ENCODE measurements around the gene FFAR3. TPM values are rescaled to one million over a fixed set of nuclear protein-coding genes. Genes with fewer than 3 reads are reported as not detected.

Gene FFAR3
- total and polyA plus RNA-seq, 9 of the 15 experiments (the other 6 are each of a cell fraction or from before 2014, with no cell fraction given) = not detected

DNA sequence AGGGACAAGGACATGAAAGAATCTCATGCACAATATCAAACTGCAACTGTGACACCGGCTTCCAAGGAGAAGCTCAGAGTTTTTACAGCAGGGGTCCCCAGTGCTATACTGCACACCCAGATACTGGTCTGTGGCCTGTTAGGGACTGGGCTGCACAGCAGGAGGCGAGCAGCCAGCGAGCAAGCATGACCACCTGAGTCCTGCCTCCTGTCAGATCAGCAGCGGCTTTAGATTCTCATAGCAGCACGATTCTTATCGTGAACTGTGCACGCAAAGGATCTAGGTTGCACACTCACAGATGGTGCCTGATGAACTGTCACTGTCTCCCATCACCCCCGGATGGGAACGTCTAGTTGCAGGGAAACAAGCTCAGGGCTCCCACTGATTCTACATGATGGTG, 42.4 kb upstream of the FFAR3 start (continued):
- no peak for TF ChIP-seq BDP1 (IDR thresholded peaks at IDR 0.05; ENCODE audit: insufficient read depth, insufficient read length)
- no peak for TF ChIP-seq HNRNPUL1 (IDR thresholded peaks at IDR 0.05; ENCODE audit: low read length)
- peak; percentile 52; the same call in 1 of the 2 replicates for TF ChIP-seq CREM (IDR thresholded peaks at IDR 0.05; ENCODE audit: low read depth)
- TF ChIP-seq ATF1 (CRISPR knock-in tag; IDR thresholded peaks at IDR 0.05) = no peak
- TF ChIP-seq ATF1 (tag; IDR thresholded peaks at IDR 0.05) = 0 out of 2 replicates have a peak, but pooled peaks have one; percentile 20
- peak; percentile 32; the same call in 1 of the 2 replicates for TF ChIP-seq TAL1 (IDR thresholded peaks at IDR 0.05)
- 0 out of 2 replicates have a peak, but pooled peaks have one; percentile 38 for TF ChIP-seq ZEB2 (IDR thresholded peaks at IDR 0.05)
- no peak for TF ChIP-seq NCOR1 (IDR thresholded peaks at IDR 0.05)
- no peak for TF ChIP-seq NFRKB (IDR thresholded peaks at IDR 0.05; ENCODE audit: low read depth)
- TF ChIP-seq ZNF311 (CRISPR knock-in tag; IDR thresholded peaks at IDR 0.05) = no peak
- TF ChIP-seq, protein P1, sequence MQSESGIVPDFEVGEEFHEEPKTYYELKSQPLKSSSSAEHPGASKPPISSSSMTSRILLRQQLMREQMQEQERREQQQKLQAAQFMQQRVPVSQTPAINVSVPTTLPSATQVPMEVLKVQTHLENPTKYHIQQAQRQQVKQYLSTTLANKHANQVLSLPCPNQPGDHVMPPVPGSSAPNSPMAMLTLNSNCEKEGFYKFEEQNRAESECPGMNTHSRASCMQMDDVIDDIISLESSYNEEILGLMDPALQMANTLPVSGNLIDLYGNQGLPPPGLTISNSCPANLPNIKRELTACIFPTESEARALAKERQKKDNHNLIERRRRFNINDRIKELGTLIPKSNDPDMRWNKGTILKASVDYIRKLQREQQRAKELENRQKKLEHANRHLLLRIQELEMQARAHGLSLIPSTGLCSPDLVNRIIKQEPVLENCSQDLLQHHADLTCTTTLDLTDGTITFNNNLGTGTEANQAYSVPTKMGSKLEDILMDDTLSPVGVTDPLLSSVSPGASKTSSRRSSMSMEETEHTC (IDR thresholded peaks at IDR 0.05) = no peak
- TF ChIP-seq, protein P2, sequence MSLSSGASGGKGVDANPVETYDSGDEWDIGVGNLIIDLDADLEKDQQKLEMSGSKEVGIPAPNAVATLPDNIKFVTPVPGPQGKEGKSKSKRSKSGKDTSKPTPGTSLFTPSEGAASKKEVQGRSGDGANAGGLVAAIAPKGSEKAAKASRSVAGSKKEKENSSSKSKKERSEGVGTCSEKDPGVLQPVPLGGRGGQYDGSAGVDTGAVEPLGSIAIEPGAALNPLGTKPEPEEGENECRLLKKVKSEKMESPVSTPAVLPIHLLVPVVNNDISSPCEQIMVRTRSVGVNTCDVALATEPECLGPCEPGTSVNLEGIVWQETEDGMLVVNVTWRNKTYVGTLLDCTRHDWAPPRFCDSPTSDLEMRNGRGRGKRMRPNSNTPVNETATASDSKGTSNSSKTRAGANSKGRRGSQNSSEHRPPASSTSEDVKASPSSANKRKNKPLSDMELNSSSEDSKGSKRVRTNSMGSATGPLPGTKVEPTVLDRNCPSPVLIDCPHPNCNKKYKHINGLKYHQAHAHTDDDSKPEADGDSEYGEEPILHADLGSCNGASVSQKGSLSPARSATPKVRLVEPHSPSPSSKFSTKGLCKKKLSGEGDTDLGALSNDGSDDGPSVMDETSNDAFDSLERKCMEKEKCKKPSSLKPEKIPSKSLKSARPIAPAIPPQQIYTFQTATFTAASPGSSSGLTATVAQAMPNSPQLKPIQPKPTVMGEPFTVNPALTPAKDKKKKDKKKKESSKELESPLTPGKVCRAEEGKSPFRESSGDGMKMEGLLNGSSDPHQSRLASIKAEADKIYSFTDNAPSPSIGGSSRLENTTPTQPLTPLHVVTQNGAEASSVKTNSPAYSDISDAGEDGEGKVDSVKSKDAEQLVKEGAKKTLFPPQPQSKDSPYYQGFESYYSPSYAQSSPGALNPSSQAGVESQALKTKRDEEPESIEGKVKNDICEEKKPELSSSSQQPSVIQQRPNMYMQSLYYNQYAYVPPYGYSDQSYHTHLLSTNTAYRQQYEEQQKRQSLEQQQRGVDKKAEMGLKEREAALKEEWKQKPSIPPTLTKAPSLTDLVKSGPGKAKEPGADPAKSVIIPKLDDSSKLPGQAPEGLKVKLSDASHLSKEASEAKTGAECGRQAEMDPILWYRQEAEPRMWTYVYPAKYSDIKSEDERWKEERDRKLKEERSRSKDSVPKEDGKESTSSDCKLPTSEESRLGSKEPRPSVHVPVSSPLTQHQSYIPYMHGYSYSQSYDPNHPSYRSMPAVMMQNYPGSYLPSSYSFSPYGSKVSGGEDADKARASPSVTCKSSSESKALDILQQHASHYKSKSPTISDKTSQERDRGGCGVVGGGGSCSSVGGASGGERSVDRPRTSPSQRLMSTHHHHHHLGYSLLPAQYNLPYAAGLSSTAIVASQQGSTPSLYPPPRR (CRISPR knock-in tag; IDR thresholded peaks at IDR 0.05; ENCODE audit: borderline replicate concordance) = no peak
- TF ChIP-seq, protein P3, sequence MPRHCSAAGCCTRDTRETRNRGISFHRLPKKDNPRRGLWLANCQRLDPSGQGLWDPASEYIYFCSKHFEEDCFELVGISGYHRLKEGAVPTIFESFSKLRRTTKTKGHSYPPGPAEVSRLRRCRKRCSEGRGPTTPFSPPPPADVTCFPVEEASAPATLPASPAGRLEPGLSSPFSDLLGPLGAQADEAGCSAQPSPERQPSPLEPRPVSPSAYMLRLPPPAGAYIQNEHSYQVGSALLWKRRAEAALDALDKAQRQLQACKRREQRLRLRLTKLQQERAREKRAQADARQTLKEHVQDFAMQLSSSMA (CRISPR knock-in tag; IDR thresholded peaks at IDR 0.05) = no peak
- TF ChIP-seq KAT8 (IDR thresholded peaks at IDR 0.05; ENCODE audit: low read depth) = no peak
- TF ChIP-seq ZSCAN29 (IDR thresholded peaks at IDR 0.05) = no peak
- no peak for TF ChIP-seq ZC3H11A (IDR thresholded peaks at IDR 0.05; ENCODE audit: low read depth, low read length)
- 0 out of 2 replicates have a peak, but pooled peaks have one; percentile 26 for TF ChIP-seq DPF2 (IDR thresholded peaks at IDR 0.05)
- TF ChIP-seq ZNF146 (CRISPR knock-in tag; IDR thresholded peaks at IDR 0.05; ENCODE audit: unreplicated experiment) = no peak
- TF ChIP-seq, protein P4, sequence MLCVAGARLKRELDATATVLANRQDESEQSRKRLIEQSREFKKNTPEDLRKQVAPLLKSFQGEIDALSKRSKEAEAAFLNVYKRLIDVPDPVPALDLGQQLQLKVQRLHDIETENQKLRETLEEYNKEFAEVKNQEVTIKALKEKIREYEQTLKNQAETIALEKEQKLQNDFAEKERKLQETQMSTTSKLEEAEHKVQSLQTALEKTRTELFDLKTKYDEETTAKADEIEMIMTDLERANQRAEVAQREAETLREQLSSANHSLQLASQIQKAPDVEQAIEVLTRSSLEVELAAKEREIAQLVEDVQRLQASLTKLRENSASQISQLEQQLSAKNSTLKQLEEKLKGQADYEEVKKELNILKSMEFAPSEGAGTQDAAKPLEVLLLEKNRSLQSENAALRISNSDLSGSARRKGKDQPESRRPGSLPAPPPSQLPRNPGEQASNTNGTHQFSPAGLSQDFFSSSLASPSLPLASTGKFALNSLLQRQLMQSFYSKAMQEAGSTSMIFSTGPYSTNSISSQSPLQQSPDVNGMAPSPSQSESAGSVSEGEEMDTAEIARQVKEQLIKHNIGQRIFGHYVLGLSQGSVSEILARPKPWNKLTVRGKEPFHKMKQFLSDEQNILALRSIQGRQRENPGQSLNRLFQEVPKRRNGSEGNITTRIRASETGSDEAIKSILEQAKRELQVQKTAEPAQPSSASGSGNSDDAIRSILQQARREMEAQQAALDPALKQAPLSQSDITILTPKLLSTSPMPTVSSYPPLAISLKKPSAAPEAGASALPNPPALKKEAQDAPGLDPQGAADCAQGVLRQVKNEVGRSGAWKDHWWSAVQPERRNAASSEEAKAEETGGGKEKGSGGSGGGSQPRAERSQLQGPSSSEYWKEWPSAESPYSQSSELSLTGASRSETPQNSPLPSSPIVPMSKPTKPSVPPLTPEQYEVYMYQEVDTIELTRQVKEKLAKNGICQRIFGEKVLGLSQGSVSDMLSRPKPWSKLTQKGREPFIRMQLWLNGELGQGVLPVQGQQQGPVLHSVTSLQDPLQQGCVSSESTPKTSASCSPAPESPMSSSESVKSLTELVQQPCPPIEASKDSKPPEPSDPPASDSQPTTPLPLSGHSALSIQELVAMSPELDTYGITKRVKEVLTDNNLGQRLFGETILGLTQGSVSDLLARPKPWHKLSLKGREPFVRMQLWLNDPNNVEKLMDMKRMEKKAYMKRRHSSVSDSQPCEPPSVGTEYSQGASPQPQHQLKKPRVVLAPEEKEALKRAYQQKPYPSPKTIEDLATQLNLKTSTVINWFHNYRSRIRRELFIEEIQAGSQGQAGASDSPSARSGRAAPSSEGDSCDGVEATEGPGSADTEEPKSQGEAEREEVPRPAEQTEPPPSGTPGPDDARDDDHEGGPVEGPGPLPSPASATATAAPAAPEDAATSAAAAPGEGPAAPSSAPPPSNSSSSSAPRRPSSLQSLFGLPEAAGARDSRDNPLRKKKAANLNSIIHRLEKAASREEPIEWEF (CRISPR knock-in tag; IDR thresholded peaks at IDR 0.05) = no peak
- no peak for TF ChIP-seq PURB (CRISPR knock-in tag; IDR thresholded peaks at IDR 0.05; ENCODE audit: low read depth)
- TF ChIP-seq CBFA2T3 (IDR thresholded peaks at IDR 0.05) = peak; percentile 74
